GM19099 (cell line): ENCODE results near the gene TM4SF4.

Source experiments
- POLR2A ChIP-seq: IDR thresholded peaks from 3 replicates; pipeline ENCODE4 v1.6.1; 2011; ENCODE audit warnings: low read depth; ENCODE audit not compliant: insufficient read length; ENCODE audit errors: extremely low read depth

Gene TM4SF4

DNA sequence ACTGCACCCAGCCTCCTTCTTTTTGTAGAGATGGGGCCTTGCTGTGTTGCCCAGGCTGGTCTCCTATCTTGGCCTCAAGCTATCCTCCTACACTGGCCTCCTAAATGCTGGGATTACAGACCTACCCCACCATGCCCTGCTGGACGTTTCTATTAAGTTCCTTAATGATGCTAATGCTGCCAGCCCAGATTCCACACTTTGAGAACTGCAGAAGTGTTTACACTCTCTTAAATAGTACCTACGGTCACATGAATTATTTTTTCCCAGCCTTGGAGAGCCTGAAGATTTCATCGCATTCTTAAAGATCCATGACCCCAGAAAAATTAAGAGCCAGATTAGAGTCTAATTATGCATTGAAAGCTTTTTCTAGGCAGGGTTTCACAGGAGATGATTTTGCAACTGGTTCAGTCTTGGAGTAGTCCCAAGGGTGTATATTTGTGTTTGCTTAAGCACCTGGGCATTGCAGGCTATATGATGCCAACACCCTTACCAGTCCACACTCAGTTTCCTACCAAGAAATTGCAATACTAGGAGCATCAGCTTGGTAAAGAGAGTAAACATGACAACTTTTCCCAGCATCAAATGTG lies 36.6 kb downstream of the TM4SF4 start:
- no peak for TF ChIP-seq POLR2A

DNA sequence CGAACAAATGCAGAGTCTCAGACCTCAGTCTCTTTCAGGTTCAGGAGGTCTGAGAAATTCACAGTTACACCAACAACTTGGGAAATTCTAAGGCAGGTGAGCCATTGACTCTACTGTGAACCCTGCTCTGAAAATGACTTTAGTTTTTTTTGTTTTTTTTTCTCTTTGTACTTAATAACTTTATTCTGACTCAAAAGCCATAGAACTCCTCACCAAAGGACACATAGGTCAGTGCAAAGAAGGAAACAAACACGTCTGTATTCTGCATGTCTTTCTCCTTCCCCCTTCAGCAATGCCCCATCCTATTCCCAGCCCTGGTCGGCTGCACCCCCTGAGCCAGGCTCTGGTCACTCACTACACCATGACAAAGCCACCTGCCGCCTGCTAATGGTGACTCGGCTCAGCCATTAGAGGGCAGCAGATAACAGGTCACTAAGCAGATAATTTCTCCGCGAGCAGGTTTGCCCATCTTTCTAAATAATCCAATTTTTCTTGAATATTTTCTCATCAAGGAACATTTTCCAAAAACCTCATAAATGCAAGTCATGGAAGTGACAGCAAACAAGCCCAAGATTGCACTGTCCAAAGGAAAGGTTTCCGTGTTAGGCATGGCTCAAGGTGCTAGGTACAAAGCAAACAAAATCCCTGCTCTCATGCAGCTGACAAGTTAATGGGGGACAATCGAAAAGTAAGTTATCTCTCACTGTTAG lies 37.7 kb downstream of the TM4SF4 start:
- TF ChIP-seq POLR2A, result no peak

DNA sequence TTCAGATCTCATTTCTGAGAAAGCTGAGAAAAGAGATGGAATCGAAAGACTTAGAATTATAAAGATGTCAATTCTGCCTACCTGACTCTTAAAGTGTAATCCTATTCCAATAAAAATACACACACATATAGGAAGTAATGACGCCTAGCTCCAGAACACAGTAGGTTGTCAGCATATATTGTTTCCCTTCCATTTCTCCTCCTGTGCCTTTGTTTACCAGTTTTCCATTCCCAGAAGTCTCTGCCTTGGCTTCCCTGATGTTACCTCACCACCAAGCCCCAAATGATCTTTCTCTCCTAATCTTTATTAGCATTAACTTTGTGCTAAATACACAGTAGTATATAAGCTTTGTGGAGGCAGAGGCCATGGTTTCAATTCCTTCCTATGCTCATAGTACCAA lies 40.0 kb downstream of the TM4SF4 start:
- TF ChIP-seq POLR2A, result no peak

DNA sequence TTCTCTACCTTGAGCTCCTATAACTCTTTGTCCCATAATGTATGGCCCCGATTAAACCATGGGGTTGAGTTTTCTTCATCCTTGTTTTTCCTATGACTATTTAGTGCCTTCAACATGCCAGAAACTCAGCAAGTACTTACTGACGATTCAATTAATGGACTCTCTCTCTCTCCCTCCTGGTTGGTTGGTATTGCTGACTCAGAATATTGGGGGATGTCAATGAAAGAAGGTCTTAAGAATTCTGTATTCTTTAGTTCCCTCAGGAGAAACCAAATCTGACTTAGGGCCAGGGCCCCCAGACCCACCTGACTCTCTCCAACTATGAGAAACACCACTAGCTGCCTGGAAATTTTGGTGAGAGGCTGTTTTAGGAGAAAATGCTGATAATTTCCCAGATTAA lies 40.8 kb downstream of the TM4SF4 start:
- no peak for TF ChIP-seq POLR2A

DNA sequence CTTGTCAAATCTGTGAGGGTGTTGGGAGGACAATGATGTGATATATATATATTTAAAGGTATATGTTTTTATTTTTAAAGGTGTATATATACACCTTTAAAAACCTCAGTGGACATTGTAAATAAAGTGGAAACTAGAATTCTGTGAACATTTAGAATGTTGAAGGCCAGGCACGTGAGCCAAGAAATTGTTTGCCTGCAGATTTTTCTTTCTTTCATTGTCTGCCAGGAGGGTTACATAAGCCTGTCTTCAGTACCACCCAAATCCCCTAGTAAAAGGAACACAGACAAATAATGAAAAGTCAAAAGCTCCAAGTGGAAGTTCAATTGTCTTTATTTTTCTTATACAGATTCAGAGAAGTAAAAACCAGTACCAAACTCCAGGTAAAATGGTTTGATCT lies 42.4 kb downstream of the TM4SF4 start:
- no peak for TF ChIP-seq POLR2A

DNA sequence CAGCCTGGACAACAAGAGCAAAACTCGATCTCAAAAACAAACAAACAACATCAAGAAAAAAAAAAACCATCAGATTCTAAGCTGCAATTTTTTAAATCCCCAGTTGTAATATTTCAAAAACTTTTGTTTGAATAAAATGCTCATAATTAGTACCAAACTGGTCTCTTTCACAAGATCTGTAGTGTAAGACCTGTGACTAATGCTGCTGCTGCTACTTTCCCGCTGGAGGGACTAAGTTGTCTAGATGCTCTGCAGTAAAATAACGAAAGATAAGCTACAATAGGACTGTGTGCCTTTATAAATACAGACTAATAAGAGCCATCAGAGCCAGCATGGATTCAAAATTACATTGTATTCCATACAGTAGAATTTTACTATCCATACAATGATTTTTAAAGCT lies 45.4 kb downstream of the TM4SF4 start:
- TF ChIP-seq POLR2A, result no peak

DNA sequence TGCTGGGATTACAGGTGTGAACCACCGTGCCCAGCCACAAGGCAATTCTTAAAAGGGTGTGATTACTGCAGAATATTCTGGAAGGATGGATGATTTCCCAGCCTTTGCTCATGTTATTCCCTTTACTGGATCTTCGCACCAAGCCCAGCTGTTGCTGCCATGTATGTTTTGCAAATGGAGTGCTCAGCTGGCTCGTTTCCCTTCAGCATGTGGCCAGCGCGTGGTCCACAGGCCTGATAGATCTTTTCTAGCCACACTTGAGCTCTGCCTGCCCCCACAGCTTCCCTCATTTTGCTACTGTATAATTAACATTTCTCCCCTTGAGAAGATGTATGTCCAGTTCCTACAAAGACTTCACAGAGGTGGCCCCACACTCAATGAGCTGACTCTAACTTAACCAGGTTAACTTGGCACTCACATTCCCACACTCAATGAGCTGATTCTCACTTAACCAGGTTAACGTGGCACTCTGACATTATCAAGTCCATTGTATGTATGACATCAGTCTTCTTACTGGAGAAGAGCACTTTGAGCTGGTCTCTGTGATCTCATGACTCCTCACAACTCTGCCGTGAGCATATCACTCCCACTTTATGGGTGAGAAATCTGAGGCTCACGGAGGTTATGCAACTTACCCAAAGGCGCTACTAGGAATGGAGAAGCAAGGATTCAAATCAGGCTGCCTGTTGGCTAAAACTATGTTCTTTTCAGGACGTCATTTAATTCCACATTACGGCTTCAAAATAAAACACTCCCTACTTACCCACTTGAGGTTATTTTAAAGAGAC lies 49.2 kb downstream of the TM4SF4 start:
- TF ChIP-seq POLR2A, result no peak

DNA sequence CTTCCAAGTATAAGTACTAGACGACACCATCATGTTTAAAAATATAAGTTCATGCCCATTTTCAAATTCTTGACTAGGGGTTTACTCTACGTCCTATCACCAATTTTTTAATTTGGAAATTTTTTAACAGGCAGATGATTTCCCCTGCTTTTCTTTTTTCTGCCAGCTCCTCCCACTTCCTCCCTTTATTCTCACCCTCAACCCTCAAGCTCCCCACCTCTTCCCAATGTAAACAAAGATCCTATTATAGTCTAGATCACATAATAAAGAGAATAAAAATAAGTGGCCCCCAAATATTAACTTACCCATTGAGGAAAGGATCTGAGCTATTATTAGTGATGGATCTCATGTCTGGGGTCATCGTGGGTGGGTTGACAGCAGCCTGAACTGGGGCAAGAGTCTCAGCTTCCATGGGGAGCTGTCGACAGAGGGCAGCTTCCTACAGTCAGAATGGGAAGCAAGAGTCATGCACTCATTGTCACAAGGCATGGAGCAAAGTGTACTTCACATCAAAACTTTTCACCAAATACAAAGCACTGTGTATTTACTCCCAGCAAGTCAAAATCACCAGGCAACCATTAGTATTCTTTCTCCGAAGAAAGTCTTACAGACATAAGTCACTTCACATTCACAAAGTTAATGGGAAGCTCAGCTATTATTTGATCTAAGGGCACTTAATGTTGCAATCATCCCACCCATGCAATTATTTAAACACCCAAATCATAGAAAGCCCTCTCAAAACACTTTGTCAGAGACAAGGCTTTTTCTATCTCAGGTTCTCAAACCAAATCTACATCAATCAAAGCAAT lies 53.2 kb downstream of the TM4SF4 start:
- no peak for TF ChIP-seq POLR2A

DNA sequence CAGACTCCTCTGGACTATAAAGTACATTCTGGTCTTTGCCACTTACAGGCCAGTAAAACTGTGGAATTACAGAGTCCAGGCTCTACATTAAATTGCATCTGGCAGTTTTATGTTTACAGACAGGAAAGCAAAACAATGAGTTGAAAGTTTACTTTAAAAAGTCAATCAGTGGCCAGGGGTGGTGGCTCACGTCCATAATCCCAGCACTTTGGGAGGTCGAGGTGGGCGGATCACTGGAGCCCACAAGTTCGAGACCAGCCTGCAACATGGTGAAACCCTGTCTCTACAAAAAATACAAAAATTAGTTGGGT lies 53.8 kb downstream of the TM4SF4 start:
- no peak for TF ChIP-seq POLR2A

DNA sequence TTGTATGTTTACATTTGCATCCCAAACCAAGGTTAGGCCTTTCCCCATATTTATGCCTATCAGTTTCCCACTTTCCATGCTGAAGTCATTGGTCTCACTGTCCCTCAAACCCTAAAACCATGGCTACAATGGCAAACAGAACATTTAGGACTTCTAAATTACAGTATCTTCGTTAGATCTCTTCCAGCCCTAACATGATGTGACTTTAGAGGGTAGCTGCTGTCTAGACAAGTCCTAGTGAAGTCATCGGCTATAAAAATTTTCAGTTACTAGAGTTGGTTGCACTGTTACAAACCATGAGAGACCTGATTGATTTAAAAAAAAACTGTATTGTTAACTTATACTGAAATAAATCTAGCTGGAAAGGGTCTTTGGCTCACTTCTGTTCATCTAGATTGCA lies 54.6 kb downstream of the TM4SF4 start:
- TF ChIP-seq POLR2A, result no peak

DNA sequence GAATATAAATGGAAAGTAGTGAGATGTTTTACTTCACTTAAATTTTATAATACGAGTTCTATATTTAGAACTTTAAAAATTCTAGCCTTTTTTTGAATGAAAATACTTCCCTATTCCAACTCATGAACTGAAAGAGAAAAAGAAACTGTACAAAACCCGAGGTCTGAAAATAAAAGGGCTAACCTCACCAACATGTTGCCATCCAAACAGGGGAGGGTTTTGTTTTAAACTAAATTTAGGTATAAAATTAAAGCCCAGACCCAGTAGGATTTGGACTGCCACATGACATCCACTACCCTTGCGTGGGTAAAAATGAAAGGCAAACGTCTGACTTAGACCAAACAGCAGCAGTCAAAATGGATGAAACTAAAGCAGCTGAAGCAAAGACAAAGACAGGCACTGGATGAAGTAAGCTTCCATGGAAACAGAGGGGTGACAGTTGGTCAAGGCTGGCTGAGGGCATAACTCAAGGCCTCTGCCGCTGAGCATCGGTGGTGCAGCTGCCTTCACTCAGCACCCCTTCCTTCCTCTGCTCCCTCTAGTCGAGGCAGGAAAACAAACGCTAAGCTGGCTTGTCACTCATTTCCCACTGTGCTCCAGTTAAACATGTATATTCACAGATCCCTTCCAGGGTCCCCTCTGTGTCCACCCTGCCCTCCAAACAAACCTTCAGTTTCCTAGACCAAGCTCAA lies 58.1 kb downstream of the TM4SF4 start:
- TF ChIP-seq POLR2A, result no peak

DNA sequence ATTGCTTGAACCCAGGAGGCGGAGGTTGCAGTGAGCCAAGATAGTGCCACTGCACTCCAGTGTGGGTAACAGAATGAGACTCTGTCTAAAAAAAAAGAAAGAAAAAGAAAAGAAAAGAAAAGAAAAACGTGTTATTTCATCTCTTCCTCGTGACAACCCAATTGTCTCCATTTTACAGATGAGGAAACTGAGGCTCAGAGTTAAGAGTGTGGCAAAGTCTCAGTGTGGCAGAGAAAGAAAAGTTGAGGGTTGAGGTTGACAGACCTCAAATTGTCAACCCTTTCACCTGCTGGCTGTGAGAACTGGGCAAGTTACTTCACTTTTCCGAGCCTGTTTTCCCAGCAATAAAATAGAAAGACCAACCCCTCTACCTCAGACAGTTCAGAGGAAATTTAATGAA lies 59.6 kb downstream of the TM4SF4 start:
- no peak for TF ChIP-seq POLR2A

DNA sequence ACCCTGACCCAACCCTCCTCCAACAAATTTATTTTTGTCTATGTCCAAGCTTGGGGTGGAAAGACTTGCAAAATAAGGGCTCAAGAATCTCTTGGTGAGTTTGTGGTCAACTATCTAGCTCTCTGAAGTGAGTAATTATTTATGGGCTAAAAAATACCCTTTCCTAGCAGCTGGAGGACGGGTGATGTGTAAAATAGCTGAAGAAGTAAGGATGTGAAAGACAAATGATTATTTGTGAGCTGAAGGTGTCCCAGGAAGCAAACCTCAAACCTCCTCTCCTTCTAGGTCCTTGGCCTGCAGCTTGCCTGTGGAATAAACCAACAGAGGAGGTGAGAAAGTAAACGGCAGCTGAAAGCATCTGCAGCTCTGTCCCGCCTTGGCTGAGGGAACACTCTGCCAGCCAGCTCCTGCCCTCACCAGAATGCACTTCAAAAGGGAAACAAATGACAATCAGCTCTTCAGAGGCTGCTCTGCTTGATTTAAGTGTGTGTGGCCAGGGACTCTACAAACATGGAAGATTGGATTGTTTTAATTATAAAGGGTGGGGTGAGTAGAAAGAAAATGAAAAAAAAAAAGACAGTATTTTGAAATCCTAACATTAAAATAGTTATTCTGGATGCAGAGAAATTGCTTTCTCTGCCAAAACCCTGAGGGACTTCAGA lies 60.3 kb downstream of the TM4SF4 start:
- TF ChIP-seq POLR2A, result no peak

DNA sequence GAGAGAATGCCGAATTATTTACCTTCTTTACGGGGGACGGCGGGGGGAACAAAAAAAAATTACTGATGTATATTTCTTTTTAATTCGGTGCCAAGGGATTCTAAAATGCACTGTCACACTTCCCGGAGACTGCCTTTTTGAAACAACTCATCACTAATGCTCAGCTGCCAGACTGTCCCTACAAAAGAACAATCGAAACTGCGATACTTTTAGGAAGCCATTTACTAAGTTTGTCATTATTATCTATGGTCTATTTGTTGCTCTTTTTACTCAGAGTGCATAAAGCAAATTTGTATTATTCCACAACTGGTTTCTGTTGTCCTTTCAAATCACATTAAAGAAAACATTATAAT lies 60.8 kb downstream of the TM4SF4 start:
- no peak for TF ChIP-seq POLR2A

DNA sequence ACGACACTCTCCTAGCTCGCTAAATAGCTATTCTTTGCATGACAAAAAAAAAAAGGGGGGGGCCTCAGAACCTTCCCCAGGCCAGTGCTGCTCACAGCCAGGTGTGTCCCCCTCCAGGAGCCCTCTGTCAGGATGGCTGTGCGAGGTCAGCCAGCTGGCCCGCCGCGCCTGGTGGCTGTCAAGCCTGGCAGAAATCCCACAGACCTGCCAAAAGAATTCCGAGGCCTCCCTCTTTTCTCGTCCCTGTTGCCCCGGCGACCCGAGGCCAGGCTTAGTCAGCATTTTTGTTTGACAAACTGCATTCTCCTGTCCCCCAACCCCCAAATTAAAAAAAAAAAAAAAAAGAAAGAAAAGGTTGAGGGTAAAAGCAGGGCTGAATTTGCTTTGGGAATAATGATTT lies 61.9 kb downstream of the TM4SF4 start:
- no peak for TF ChIP-seq POLR2A

DNA sequence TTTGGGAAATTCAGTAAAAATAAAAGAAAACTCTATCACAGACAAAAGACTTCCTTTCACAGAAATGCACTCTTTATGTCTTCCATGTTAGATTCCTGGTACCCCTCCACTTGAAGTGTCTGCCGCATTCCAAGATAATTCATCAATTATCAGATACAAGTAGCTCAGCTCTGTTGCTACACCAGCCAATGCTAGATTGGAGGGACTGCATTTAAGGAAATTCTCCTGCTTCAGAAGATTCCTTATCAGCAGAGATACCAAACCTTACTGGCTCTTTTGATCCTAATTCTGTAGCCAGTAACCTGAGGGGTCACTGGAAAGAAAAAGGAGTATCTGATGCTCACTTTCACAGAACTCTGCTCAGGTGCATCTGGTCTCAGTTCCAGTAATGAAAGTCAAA lies 63.9 kb downstream of the TM4SF4 start:
- no peak for TF ChIP-seq POLR2A
